CD14-positive monocyte (primary cell): ENCODE results near the gene URI1. TPM values are rescaled to one million over a fixed set of nuclear protein-coding genes. Genes with fewer than 3 reads are reported as not detected.
"Not testable (repeated sequence)": the region's sequence is repeated elsewhere in the genome, so short reads cannot be mapped to it uniquely, and the experiment has no call there.

Experiments used
- DNase-seq, 3 donors: peaks; one replicate each; pipeline ENCODE4 v3.0.0-alpha.2; 2011 to 2022
- H2AFZ ChIP-seq: 2 replicates; pipeline ENCODE4 v1.6.0; 2012; ENCODE audit warnings: mild to moderate bottlenecking, low read depth, low read length, inconsistent platforms; ENCODE audit not compliant: insufficient read depth, poor library complexity, severe bottlenecking
- H3K27ac ChIP-seq, 2 donors: 1 replicate in 1 of 2; 2 replicates in 1 of 2; pipeline ENCODE4 v1.5.1; 2012 to 2013; ENCODE audit warnings: low read length in 2 of 2, control low read depth in 1 of 2, inconsistent platforms in 1 of 2, low read depth in 1 of 2, mild to moderate bottlenecking in 1 of 2
- H3K27me3 ChIP-seq, 2 donors: one replicate each; pipeline versions ENCODE4 v1.6.0 to v1.6.1; 2011 to 2013; ENCODE audit warnings: low read length in 2 of 2; ENCODE audit not compliant: control insufficient read depth in 2 of 2, insufficient read depth in 2 of 2
- H3K36me3 ChIP-seq, 2 donors: replicated peaks in 1 of 2; 1 replicate in 1 of 2; 2 replicates in 1 of 2; pipeline versions ENCODE4 v1.5.1 to v1.6.1; 2012 to 2013; ENCODE audit warnings: low read length in 2 of 2, control low read depth in 1 of 2, inconsistent platforms in 1 of 2, mild to moderate bottlenecking in 1 of 2; ENCODE audit not compliant: insufficient read depth in 2 of 2, control insufficient read depth in 1 of 2
- H3K4me1 ChIP-seq, 2 donors: 1 replicate in 1 of 2; 2 replicates in 1 of 2; pipeline versions ENCODE4 v1.5.1 to v1.6.1; 2012 to 2013; ENCODE audit warnings: low read length in 2 of 2, control low read depth in 1 of 2, inconsistent platforms in 1 of 2, mild to moderate bottlenecking in 1 of 2, moderate library complexity in 1 of 2; ENCODE audit not compliant: insufficient read depth in 2 of 2, control insufficient read depth in 1 of 2
- H3K4me2 ChIP-seq: replicated peaks from 2 replicates; pipeline ENCODE3; 2012; ENCODE audit warnings: low read length, moderate library complexity, mild to moderate bottlenecking; ENCODE audit not compliant: poor library complexity, severe bottlenecking; ENCODE audit errors: extremely low read depth
- H3K4me3 ChIP-seq, 3 experiments: fragments of 200-600 bp in 1 of 3; sonication (generic) in 1 of 3; replicated peaks in 1 of 3; 1 replicate in 2 of 3; 2 replicates in 1 of 3; pipeline ENCODE4 v1.5.1; 2011 to 2013; ENCODE audit warnings: low read length in 3 of 3, mild to moderate bottlenecking in 3 of 3, control low read depth in 2 of 3, low read depth in 2 of 3, inconsistent platforms in 1 of 3, moderate library complexity in 1 of 3
- H3K79me2 ChIP-seq: 2 replicates; pipeline ENCODE4 v1.6.0; 2012; ENCODE audit warnings: mild to moderate bottlenecking, control low read depth, inconsistent platforms, low read length, moderate library complexity; ENCODE audit not compliant: insufficient read depth
- H3K9ac ChIP-seq: 2 replicates; pipeline ENCODE4 v1.6.0; 2017; ENCODE audit warnings: low read length, mild to moderate bottlenecking; ENCODE audit not compliant: insufficient read depth, poor library complexity, severe bottlenecking
- H3K9me3 ChIP-seq, 2 donors: replicated peaks in 1 of 2; 1 replicate in 1 of 2; 2 replicates in 1 of 2; pipeline versions ENCODE4 v1.5.1 to v1.6.1; 2012 to 2013; ENCODE audit warnings: low read length in 2 of 2, control low read depth in 1 of 2; ENCODE audit not compliant: control insufficient read depth in 1 of 2, insufficient read depth in 1 of 2
- H4K20me1 ChIP-seq: 2 replicates; pipeline ENCODE4 v1.6.0; 2012; ENCODE audit warnings: mild to moderate bottlenecking, low read length, control low read depth, moderate library complexity; ENCODE audit not compliant: insufficient read depth
- H3K27ac Mint-ChIP-seq, 7 donors: one replicate each; pipeline ENCODE4 v1.8.0; 2020; ENCODE audit warnings: mild to moderate bottlenecking in 7 of 7, mixed read lengths in 7 of 7, moderate library complexity in 6 of 7, inconsistent platforms in 2 of 7
- H3K27me3 Mint-ChIP-seq, 3 donors: one replicate each; pipeline ENCODE4 v1.8.0; 2021 to 2022; ENCODE audit warnings: low read depth in 3 of 3, mild to moderate bottlenecking in 3 of 3, mixed read lengths in 3 of 3, moderate library complexity in 3 of 3, inconsistent platforms in 1 of 3
- H3K36me3 Mint-ChIP-seq, 2 donors: one replicate each; pipeline ENCODE4 v1.8.0; 2020; ENCODE audit warnings: mixed read lengths in 2 of 2, inconsistent platforms in 1 of 2, mild to moderate bottlenecking in 1 of 2
- H3K4me1 Mint-ChIP-seq: one replicate; pipeline ENCODE4 v1.8.0; 2020; ENCODE audit warnings: mild to moderate bottlenecking, mixed read lengths
- H3K4me3 Mint-ChIP-seq, 2 donors: one replicate each; pipeline ENCODE4 v1.8.0; 2020; ENCODE audit warnings: mild to moderate bottlenecking in 2 of 2, mixed read lengths in 2 of 2, moderate library complexity in 1 of 2
- H3K9me3 Mint-ChIP-seq, 7 donors: one replicate each; pipeline ENCODE4 v1.8.0; 2020 to 2022; ENCODE audit warnings: mixed read lengths in 7 of 7, mild to moderate bottlenecking in 6 of 7, moderate library complexity in 6 of 7, inconsistent platforms in 2 of 7
- WGBS: methylation state at CpG from one replicate; pipeline ENCODE4 v1.1.5; 2013; ENCODE audit warnings: missing lambda C conversion rate; ENCODE audit not compliant: insufficient coverage; 5-methylcytosine and 5-hydroxymethylcytosine counted together
- intact Hi-C, 2 donors: fragments of 100-400 bp; cut with micrococcal nuclease; formaldehyde crosslinking; loops; one replicate each; pipeline versions ENCODE4 v1.15.0 to v1.15.1; 2023
- polyA plus RNA-seq, 3 donors: library from polyadenylated mRNA; depleted of rRNA in 1 of 3; unstranded in 2 of 3; stranded (reverse) in 1 of 3; fragments of 300-500 nt in 2 of 3; fragments of >200 nt in 1 of 3; fragmentation: Illumina TruSeq in 2 of 3; gene quantifications; 1 replicate in 2 of 3; 2 replicates in 1 of 3; pipeline ENCODE4 v1.2.3, GENCODE V29; 2012 to 2021
- TF ChIP-seq, protein P1 (sequence below): fragments of 200-600 bp; IDR thresholded peaks from one replicate; pipeline ENCODE4 v1.8.0; 2022; ENCODE audit warnings: antibody characterized with exemption, mild to moderate bottlenecking

URI1 gene
- polyA plus RNA-seq, 3 donors = 5.3 to 19.3 (median 9.7) TPM

DNA sequence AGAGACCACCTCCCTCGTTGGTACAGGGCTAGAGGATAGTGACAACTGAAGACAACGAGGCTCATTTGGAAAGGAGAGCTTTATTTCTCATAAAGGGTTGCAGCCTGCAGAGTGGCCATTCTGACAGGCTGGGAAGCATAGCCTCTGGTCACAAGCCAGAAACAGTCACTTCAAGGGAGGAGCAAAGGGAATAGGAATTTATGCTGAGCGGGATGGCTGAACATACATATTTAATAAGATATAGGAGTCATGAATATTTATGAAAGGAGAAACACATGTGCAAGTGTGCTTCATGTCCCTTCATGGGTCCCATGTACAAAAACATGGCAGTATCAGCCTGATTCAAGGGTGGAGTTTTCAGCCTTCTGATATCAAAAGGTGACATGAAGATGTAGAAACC is 27.1 kb upstream of the URI1 start:
- Mint-ChIP-seq H3K4me3 (no peak overlapping the region), H3K27ac (no peak overlapping the region), H3K36me3 (no peaks in the 10 kb centered on the region), H3K27me3 (peaks cover 0 to 3% (median 1%) of the 10 kb centered on the region in 3 donors), H3K4me1 (peaks cover 5% of the 10 kb centered on the region), H3K9me3 (peaks cover 0 to 4% (median 0%) of the 10 kb centered on the region in 7 donors)
- Histone ChIP-seq H3K79me2 (no peaks in the 10 kb centered on the region), H3K36me3 (no peaks in the 10 kb centered on the region), H3K9me3 (no peaks in the 10 kb centered on the region), H4K20me1 (no peaks in the 10 kb centered on the region), H3K27me3 (no peaks in the 10 kb centered on the region), H3K27ac (no peak overlapping the region), H3K4me2 (no peak overlapping the region), H3K9ac (no peak overlapping the region), H3K4me1 (no peaks in the 10 kb centered on the region), H2AFZ (no peak overlapping the region), H3K4me3 (no peak overlapping the region)
- intact Hi-C loops = no loop called here
- WGBS = 83% methylated on average over 2 of the region's 3 CpGs
- DNase-seq = no peak
- TF ChIP-seq, protein P1, sequence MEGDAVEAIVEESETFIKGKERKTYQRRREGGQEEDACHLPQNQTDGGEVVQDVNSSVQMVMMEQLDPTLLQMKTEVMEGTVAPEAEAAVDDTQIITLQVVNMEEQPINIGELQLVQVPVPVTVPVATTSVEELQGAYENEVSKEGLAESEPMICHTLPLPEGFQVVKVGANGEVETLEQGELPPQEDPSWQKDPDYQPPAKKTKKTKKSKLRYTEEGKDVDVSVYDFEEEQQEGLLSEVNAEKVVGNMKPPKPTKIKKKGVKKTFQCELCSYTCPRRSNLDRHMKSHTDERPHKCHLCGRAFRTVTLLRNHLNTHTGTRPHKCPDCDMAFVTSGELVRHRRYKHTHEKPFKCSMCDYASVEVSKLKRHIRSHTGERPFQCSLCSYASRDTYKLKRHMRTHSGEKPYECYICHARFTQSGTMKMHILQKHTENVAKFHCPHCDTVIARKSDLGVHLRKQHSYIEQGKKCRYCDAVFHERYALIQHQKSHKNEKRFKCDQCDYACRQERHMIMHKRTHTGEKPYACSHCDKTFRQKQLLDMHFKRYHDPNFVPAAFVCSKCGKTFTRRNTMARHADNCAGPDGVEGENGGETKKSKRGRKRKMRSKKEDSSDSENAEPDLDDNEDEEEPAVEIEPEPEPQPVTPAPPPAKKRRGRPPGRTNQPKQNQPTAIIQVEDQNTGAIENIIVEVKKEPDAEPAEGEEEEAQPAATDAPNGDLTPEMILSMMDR = no peak

DNA sequence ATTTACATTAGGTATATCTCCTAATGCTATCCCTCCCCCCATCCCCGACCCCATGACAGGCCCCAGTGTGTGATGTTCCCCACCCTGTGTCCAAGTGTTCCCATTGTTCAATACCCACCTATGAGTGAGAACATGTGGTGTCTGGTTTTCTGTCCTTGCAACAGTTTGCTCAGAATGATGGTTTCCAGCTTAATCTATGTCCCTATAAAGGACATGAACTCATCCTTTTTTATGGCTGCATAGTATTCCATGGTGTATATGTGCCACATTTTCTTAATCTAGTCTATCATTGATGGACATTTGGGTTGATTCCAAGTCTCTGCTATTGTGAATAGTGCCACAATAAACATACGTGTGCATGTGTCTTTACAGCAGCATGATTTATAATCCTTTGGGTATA is 26.2 kb upstream of the URI1 start:
- not testable (repeated sequence) for H3K36me3 ChIP-seq, H3K9me3 Mint-ChIP-seq

More for the DNA sequence above, 26.2 kb upstream of the URI1 start:
- H3K79me2 ChIP-seq, H3K9me3 ChIP-seq, H3K4me1 ChIP-seq, H3K27me3 Mint-ChIP-seq, H4K20me1 ChIP-seq, H3K36me3 Mint-ChIP-seq, H3K4me3 Mint-ChIP-seq, H3K27ac Mint-ChIP-seq, H3K9ac ChIP-seq, DNase-seq, intact Hi-C loops, H2AFZ ChIP-seq, H3K4me1 Mint-ChIP-seq, H3K4me2 ChIP-seq, H3K4me3 ChIP-seq, H3K27me3 ChIP-seq, H3K27ac ChIP-seq: not testable (repeated sequence)
- WGBS = no CpG with 5 or more reads among the region's 2 CpGs
